ENCODE results near the gene PTPRZ1.

The PTPRZ1 gene

GRCh38 chr7:121901026-121901425 is 28.1 kb downstream of the PTPRZ1 start:
- no peak for DNase-seq

DNA sequence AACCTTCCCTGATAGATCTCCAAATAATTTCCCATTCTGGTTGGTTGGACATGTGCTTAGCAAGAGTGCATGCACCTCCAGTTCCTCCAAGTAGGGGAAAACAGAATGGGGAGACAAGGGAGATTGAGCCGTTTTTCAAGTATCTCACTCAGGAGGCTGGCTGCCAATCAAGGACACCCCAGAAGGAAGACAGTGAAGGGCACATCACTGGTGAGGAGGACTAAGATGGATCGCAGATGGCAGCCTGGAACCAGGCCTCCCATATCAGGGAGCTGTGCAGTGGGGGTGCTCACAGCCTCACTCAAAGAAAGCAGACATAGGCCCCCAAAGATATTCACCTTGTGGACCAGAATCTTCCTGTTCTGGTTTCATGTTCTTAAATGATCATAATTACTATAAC is 31.2 kb downstream of the PTPRZ1 start:
- no peak for DNase-seq

GRCh38 chr7:121908042-121908441 is 35.1 kb downstream of the PTPRZ1 start:
- no peak for DNase-seq

DNA sequence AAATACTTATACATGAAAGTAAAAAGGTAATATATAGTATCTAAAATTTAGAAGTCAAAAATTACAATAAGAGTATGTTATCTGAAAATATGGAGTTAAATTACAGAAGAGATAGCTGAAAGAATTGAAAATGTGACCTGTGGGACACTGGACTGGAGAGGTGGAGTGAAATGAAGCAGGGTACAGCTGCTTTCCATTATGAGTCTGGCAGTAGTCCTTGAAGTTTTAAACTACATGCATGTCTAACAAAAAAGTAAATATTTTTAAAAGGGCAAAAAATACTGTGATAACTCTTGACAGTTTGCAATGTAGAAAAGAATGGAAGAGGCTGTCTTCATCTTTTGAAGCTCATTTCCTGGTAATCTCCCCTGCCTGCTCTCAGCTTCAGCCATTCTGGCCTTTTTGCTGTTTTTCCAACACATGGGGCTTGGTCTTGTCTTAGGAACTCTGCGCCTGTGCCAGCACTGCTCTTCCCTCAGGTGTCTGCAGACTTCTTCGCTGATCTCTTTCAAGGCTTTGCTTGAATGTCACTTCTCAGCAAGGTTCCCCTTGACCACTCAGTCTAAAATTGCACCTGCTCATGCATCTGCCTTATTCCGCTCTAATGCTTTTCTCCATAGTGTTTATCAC is 36.9 kb downstream of the PTPRZ1 start:
- DNase-seq = no peak

- no peak for DNase-seq
These were observed 41.1 kb downstream of the PTPRZ1 start for GRCh38 chr7:121913947-121914675.

DNA sequence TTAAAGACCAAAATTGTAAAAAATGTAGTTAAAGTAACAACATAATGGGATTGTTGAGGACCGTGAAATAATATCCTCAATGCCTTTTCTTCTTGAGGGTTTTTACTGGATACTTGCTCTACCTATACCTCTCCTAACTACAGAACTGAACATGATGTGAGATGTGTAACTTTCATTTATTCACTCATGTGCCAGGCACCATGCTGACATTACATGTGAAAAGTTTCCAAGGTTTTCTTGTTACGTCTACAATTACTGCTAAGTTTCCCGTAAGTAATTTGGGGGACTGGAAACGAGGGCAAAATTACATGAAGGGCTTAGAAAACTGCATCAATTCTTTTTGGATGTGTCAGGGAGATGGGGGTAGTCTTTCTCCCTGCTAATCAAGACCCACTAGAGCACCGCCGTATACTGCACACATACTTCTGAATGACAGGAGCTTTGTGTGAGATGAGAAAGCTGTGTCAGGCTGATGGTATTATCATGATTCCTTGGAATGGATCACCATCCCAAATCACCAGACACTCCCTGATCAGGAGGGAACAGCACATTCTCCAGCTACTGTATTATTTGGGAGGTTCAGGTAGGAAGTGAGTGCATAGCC is 41.8 kb downstream of the PTPRZ1 start:
- no peak for DNase-seq

DNA sequence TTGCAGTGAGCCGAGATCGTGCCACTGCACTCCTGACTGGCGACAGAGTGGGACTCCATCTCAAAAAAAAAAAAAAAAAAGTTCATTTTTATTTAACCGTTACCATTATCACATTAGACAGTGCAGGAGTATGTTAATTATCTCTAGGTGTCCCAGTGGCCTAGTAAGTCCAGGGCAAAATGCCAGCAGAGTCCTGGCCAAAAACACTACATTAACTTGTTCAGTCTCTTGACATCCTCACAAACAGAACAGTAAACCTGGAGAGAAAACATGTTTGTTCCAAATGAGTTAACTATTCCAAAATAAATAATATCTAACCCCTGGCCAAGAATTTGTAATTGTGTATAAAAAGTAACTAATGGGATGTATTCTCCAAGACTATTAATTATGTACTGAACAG is 43.2 kb downstream of the PTPRZ1 start:
- DNase-seq = no peak

DNA sequence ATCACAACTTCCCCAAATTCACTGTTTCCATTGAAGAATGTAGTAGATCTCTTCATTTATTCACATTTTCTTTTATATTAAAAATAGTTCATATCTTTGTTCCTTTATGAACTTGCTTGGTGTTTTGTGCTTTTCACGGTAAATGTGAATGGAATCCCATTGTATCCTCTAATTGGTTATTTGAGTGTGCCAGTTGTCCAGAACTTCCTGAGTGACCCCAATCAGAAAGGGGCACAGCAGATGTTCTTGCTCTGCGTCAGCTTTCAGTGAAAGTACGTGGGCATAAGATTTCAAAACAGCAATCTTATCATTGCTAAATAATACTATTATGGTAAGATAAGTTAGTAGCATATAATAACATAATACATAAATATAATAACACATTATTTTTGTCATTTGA is 47.0 kb downstream of the PTPRZ1 start:
- no peak for DNase-seq

DNA sequence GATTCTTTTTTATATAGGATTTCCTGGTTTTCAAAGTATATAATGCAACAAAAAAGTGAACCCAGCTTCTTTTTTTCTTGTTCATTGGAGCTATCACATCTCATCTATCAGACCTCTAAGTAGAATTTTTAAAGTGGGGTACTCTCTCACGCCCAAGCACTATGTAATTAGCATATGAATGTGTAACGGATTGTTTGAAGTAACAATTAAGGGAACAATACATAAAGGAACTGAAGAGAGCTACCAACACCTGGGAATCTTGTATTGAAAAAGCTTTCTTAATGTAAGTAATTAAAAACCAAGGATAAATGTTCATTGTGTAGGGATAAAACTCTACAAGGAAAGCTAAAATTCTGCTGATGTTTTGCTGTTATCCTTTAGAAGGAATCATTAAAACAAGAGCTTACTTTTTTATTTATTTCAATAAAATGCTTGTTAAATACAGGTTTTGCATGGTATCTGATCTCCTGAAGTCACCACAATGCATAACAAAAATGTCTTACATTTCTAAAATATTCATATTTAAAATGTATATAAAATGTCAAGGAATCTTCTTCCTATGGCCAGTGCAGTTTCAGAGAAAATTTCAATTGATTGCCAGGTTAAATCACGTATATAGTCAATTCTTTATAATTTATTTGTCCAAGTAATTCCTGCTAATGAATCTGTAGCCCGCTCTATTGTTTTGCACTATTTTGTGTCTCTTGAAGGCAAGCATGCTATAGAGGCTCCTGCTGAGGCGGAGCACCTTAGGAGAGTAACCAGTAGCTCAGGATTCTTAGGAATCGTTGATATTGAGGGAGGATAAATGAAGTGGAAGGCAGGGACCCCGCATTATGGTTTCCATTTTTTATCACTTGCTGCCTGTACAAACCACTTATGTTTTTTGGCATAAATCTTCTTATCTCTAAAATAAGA is 51.6 kb downstream of the PTPRZ1 start:
- DNase-seq = no peak

GRCh38 chr7:121931149-121931902 is 58.4 kb downstream of the PTPRZ1 start:
- DNase-seq = no peak

DNA sequence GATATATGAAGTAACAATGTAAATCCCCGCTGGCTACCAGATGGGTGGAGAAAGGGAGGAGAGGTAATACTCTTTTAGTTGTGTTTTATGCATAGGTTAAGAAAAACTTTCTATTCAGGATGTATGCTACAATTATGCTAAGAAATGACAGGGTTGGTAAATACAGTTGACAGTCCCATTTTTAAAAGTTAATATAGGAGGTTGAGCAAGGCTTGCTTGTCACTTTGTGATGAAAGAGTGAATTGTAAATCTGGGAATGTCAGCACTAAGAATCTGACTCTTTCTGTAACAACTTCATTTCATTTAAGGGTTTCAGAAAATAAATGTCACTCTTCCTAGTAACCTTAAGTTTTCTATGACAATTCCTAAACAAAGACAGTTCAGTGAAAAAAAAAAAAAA is 59.8 kb downstream of the PTPRZ1 start:
- no peak for DNase-seq

- no peak for DNase-seq
These were observed 64.1 kb downstream of the PTPRZ1 start for GRCh38 chr7:121936951-121937623.

- DNase-seq = no peak
These were observed 65.6 kb downstream of the PTPRZ1 start for GRCh38 chr7:121938429-121938996.

DNA sequence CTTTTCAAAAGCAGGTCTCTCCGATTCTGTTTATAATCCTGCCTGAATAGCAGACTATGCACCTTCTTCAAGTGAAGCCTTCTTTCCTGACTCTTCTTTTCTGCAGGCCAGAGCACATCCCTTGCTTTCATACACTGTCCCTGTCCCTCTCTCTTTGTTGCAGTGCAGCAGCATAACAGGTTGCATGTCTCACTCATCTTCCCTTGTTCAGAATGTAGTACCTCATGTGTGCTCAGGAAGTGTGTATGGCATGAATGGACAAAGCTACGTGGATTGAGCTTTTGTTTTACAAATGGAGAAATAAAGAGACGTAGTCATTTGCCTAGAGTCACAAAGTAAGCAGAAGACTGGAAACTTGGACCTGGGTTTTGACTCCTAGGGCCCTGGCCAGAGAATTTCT is 68.0 kb downstream of the PTPRZ1 start:
- no peak for DNase-seq

- no peak for DNase-seq
These were observed 68.9 kb downstream of the PTPRZ1 start for GRCh38 chr7:121941830-121942229.

- no peak for DNase-seq
These were observed 72.1 kb downstream of the PTPRZ1 start for GRCh38 chr7:121945066-121945465.

GRCh38 chr7:121945480-121946236 is 72.7 kb downstream of the PTPRZ1 start:
- no peak for DNase-seq

DNA sequence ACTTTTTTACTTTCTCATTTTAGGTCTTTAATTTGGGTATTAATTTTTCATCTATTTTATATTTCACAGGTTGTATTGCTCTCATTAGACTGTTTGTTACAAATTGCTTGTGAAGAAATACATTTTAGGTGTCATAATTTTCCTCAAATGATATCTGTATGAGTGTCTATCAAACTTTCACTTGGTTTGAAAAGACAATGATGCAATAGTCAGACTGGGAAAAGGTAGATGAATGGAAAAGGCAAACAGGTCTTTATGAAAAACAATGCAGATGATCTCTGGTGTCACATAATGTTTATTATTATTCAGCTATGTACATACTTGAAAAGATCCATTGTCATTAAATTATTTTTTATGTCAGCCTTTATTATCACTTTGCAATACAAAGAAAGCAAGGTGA is 80.2 kb downstream of the PTPRZ1 start:
- no peak for DNase-seq

DNA sequence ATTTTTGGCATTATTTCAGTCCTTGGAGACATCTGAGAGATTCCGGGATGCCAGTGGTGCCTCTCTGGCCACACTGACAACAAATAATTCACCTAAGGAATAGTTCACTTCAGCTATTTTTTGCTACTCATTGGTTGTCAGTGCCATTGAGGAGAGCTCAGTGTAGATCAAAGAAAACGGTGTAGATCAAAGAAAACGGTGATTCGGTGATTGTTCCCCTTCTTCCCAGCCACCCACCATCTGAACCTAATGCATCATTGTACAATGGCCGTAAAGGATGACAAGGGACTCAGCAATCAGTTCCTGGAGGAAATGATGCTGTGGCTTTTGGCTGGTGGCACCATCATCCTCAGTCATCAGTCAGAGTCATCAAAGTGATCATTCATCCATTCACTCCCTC is 80.6 kb downstream of the PTPRZ1 start:
- DNase-seq = no peak

- no peak for DNase-seq
These were observed 81.8 kb downstream of the PTPRZ1 start for GRCh38 chr7:121954803-121955202.

GRCh38 chr7:121957626-121958025 is 84.7 kb downstream of the PTPRZ1 start:
- DNase-seq = no peak

All from suppressor macrophage (primary cell).